ENCODE results near the gene CMIP.
"Not testable (repeated sequence)": the region's sequence is repeated elsewhere in the genome, so short reads cannot be mapped to it uniquely, and the experiment has no call there.

Gene CMIP

DNA sequence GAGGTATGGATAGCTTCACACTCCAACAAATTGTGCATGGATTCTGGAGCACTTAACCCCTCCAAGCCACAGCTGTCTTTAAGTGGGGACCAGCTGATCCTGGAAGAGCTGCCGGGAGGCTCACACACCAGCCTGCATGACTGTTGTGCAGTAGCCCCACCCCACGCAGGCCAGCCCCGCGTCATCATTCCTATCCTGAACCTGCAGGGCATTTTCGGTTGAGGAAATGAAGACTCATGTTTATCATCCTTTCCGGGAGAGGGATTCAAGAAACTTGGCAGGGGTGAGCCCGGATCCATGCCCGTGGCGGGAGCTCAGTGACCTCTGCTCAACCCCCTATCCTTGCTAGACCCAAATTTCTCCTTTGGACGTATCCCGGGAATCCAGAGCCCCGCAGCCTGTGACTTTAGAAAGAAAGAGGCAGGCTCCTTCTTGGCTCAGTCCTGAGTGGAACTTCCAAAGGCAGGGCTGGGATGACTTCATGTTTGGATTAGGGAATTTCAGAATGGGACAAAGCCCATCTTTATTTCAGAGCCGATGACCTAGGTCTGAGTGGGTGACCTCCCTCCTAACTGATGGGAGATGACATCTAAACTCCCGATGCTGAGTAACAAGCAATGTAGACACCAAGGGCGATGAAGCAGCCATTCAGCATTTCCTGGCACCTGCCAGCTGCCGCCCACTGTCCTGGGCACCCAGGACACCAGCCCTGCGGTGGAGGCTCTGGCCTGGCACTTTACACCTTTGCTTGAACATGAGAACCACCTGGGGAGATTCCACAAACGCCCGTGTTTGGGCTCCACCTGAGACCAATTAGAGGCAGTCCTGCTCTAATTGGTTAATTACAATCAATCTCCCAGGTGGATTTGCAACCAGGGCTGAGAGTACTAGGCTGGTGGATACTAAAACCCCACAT, 43.3 kb upstream of the CMIP start:
- Mint-ChIP-seq H3K4me3 (no peak overlapping the region), H3K9me3 (no peaks in the 10 kb centered on the region), H3K27ac (no peak overlapping the region), H3K27me3 (ENCODE audit: low read depth) (peaks cover 9% of the 10 kb centered on the region), H3K36me3 (ENCODE audit: low read depth) (no peaks in the 10 kb centered on the region), H3K4me1 (no peaks in the 10 kb centered on the region)
- TF ChIP-seq, protein P1, sequence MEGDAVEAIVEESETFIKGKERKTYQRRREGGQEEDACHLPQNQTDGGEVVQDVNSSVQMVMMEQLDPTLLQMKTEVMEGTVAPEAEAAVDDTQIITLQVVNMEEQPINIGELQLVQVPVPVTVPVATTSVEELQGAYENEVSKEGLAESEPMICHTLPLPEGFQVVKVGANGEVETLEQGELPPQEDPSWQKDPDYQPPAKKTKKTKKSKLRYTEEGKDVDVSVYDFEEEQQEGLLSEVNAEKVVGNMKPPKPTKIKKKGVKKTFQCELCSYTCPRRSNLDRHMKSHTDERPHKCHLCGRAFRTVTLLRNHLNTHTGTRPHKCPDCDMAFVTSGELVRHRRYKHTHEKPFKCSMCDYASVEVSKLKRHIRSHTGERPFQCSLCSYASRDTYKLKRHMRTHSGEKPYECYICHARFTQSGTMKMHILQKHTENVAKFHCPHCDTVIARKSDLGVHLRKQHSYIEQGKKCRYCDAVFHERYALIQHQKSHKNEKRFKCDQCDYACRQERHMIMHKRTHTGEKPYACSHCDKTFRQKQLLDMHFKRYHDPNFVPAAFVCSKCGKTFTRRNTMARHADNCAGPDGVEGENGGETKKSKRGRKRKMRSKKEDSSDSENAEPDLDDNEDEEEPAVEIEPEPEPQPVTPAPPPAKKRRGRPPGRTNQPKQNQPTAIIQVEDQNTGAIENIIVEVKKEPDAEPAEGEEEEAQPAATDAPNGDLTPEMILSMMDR (IDR thresholded peaks at IDR 0.05; ENCODE audit: unreplicated experiment in 3 of 3) = no peak

DNA sequence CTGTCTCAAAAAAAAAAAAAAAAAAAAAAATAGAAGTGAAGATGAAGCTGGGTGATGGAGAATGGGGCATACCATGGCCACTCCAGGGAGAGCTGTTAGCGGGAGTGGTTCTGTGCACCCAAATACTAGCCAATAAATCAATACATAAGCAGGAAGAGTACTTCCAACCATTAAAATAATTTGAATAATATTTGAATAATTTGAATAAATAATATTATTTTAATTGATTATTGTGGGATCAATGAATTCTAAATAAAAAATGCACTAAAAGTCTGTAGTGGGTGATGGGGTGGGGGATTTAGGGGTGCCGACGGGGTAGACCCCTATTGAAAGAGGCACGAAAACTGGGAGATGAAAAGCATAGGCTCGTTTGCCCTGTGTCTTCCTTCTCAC, 41.4 kb upstream of the CMIP start:
- no peaks in the 10 kb centered on the region for H3K36me3 Mint-ChIP-seq (ENCODE audit: low read depth)
- no peak overlapping the region for H3K27ac Mint-ChIP-seq
- TF ChIP-seq, protein P1 (IDR thresholded peaks at IDR 0.05; ENCODE audit: unreplicated experiment in 3 of 3) = no peak
- H3K9me3 Mint-ChIP-seq = no peaks in the 10 kb centered on the region
- no peaks in the 10 kb centered on the region for H3K4me1 Mint-ChIP-seq
- H3K4me3 Mint-ChIP-seq = no peak overlapping the region
- H3K27me3 Mint-ChIP-seq (ENCODE audit: low read depth) = peaks cover 15% of the 10 kb centered on the region

DNA sequence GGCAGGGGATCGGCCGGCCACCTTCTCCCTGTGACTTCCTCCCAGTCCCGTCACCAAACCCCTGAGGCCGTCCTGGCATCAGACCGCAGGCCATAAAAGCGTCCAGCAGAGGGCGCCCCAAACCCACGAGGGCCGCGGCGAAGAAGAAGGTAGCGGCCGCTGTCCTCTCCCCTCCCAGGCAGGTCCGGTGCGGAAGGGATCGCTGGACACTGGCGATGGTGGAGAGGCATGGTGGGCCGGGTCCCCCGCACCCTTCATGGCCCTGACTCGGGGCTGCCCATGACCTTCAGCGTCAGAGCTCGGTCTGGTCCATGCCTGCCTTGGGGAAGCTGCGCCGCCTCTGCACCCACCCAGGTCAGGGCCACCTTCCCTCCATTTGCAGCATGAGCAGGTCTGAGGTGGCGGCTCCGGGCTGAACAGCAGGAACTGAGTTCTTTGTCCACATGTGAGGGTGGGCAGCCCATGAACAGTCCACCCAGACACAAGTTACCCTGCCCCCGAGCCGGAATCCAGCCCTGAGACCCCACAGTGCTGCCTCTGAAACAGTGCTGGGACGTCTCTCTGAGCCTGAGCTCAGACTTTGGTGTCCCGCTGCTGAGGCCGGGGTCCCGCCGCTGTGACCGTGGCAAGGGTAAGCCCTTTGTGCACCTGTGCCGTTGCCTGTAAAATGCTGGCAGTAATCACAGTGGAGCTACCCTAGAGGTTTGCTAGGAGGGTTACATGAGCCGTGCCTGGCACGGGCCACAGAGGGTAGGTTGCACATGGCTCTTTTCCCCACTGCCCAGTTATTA, 40.8 kb upstream of the CMIP start:
- H3K4me3 Mint-ChIP-seq = peak overlapping the region in 1 of 3 experiments; percentile 19
- no peaks in the 10 kb centered on the region for H3K4me1 Mint-ChIP-seq
- no peaks in the 10 kb centered on the region for H3K9me3 Mint-ChIP-seq
- H3K27me3 Mint-ChIP-seq (ENCODE audit: low read depth) = peaks cover 17% of the 10 kb centered on the region
- no peak overlapping the region for H3K27ac Mint-ChIP-seq
- TF ChIP-seq, protein P1 (IDR thresholded peaks at IDR 0.05; ENCODE audit: unreplicated experiment in 3 of 3) = peak; percentile 96 to 98 (median 97)
- H3K36me3 Mint-ChIP-seq (ENCODE audit: low read depth) = no peaks in the 10 kb centered on the region

DNA sequence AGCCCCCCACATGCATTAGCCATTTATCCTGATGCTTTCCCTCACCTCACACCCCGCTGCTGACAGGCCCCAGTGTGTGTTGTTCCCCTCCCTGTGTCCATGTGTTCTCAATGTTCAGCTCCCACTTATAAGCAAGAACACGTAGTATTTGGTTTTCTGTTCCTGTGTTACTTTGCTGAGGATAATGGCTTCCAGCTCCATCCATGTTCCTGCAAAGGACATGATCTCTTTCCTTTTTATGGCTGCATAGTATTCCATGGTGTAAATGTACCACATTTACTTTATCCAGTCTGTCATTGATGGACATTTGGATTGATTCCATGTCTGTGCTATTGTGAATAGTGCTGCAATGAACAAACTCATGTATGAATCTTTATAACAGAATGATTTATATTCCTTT, 39.6 kb upstream of the CMIP start:
- not testable (repeated sequence) for H3K9me3 Mint-ChIP-seq; H3K4me1 Mint-ChIP-seq; H3K4me3 Mint-ChIP-seq; H3K36me3 Mint-ChIP-seq (ENCODE audit: low read depth); H3K27ac Mint-ChIP-seq
- H3K27me3 Mint-ChIP-seq (ENCODE audit: low read depth) = peaks cover 21% of the 10 kb centered on the region

DNA sequence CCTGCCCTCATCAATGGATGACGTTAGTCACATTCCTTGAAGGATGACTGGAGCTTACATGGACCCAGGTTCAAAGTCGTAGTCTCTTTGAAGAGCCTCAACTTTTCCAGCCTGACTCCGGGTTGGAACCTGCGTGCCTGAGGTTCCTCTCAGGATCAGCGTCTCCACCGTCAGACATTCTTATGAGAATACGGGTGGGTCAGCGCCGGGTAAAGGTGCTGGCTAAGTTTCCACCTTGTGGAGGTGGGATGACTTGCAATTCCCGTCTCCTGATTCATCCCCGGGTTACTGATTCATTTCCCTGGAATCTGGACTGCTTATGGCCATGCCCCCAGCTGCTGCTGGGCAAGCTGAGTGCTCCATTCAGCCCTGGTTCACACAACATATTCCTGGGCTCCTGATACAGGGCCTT, 38.9 kb upstream of the CMIP start:
- no peaks in the 10 kb centered on the region for H3K9me3 Mint-ChIP-seq
- H3K36me3 Mint-ChIP-seq (ENCODE audit: low read depth) = no peaks in the 10 kb centered on the region
- H3K27me3 Mint-ChIP-seq (ENCODE audit: low read depth) = peaks cover 21% of the 10 kb centered on the region
- TF ChIP-seq, protein P1 (IDR thresholded peaks at IDR 0.05; ENCODE audit: unreplicated experiment in 3 of 3) = peak in 1 of 3 experiments; percentile 13
- no peaks in the 10 kb centered on the region for H3K4me1 Mint-ChIP-seq
- H3K27ac Mint-ChIP-seq = no peak overlapping the region
- no peak overlapping the region for H3K4me3 Mint-ChIP-seq

DNA sequence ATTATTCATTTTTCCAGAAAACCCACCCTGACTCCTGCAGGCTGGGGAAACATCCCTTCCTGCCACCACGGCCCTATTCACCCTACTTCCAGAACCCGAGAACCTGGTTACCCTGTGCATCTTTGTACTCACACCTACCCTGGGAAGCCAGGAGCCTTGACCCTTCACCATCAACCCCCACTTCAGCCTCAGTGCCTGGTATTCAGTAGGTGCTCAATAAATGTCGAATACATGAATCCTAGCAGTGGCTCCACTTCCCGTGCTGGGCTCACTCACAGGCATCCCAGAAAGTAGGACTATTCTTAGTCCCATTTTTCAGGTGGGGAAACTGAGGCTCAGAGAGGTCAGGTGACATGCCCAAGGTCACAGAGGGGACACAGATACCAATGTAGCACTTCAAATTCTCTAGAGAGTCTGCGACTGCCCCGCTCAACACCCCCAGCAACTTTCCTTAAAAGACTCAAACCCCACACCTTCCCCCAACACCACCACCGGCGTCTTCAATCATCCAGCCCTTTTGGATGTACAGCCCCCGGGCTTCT, 36.1 kb upstream of the CMIP start:
- H3K9me3 Mint-ChIP-seq = no peaks in the 10 kb centered on the region
- TF ChIP-seq, protein P1 (IDR thresholded peaks at IDR 0.05; ENCODE audit: unreplicated experiment in 3 of 3) = no peak
- no peak overlapping the region for H3K27ac Mint-ChIP-seq
- H3K27me3 Mint-ChIP-seq (ENCODE audit: low read depth) = peaks cover 28% of the 10 kb centered on the region
- H3K4me3 Mint-ChIP-seq = no peak overlapping the region
- H3K4me1 Mint-ChIP-seq = peaks cover 4% of the 10 kb centered on the region
- H3K36me3 Mint-ChIP-seq (ENCODE audit: low read depth) = no peaks in the 10 kb centered on the region
